Stimulated activated CD4-positive, alpha-beta T cell treated with anti-CD3 and anti-CD28 coated beads, Interleukin-1b, Interleukin-23, amount 100 ng/mL, for 24 hours (primary cell): ENCODE data around the gene CPLX1.
"Not testable (repeated sequence)": the region's sequence is repeated elsewhere in the genome, so short reads cannot be mapped to it uniquely, and the experiment has no call there.

Experiments used
- DNase-seq, 4 experiments: peaks; one replicate each; pipeline ENCODE4 v3.0.0-alpha.2; 2020; ENCODE audit warnings: low read depth in 4 of 4, low spot score in 1 of 4

The CPLX1 gene

DNA sequence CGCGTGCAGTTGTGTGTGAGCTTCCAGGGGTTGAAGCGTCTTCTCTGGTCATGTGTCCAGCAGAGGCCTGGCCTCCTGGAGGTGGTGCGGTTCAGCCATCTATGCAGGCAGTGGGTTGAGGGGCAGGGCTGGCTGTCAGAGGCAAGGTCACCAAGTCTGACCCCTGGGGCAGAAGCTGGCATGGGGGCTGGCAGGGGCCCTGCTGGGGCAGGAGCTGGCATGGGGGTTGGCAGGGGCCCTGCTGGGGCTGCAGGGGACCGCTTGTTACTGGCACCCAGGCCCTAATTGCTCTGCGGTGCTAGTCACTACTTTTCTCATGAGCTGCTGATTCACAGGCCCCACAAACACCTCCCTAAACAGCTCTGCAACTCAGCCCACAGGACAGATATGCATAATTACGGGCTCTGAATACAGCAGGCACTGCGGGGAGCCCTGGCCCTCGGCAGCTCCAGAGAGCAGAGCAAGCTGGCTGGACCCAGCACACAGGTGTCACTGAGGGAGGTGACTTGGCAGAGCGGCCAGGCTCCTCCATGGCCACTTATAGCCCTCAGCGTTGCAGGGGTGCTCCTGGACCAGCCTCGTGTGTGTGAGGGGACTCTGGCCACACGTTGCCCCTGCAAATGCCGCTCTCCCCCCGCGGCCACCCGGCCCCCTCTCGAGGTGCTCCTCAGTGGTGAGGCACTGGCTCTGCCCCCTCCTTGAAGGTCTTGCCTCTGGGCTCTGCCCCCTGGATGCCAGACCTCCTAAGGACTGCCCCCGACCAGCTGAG lies 32.7 kb downstream of the CPLX1 start:
- no peak for DNase-seq

DNA sequence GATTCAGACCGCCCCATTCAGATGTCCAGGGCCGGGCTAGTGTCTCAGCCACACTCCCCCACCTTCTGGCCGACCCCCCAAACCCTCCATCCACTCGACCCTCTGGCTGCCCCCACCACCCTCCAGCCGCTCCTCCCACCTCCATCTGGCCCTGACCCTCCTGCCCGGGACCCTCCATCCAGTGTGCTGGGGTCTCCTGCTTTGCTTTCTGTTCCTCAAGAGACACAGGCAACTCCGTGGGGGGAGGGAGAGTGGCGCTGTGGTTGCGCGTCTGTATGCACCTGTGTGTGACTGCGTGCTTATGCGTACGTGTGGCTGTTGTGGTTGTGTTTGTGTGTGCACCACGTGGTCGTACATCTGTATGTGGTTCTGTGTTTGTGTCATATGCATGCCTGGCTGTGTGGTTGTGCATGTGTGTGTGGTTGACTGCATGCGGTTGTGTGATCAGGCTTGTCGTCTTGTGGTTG lies 33.3 kb downstream of the CPLX1 start:
- no peak for DNase-seq

DNA sequence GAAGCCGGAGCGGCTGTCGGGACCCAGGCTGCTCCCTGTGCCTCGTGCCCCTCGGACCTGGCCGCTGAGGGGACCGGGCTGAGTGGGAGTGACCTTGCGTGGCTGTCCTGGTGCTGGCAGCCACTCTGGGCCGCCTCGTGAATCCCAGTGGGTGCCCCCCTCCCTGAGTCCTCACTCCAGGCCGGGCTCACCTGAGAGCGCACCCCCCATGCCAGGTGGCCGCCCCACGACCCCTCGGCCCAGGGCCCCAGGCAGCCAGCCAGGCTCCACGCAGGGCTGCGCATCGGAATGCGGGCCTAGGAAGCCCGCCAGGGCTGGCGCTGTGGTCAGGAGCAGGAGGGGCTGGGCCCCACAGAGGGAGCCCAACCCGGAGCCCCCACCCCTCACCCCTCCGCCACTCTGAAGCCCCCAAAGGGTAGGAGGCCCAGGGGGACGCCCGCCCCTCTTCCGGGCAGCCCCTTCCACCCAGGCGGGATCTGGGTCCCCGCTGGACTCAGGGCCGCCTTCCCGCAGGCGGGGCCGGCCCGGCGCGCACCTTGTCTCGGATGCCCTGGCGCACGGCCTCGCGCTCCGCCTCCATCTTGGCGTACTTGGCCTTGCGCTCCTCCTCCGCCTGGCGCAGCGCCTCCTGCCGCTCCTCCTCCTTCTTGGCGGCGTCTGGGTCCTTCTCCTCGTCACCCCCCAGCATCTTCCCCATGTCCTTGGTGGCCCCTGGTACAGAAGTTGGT lies 33.9 kb downstream of the CPLX1 start:
- peak in 3 of 4 experiments; percentile 33 to 43 (median 34) for DNase-seq

DNA sequence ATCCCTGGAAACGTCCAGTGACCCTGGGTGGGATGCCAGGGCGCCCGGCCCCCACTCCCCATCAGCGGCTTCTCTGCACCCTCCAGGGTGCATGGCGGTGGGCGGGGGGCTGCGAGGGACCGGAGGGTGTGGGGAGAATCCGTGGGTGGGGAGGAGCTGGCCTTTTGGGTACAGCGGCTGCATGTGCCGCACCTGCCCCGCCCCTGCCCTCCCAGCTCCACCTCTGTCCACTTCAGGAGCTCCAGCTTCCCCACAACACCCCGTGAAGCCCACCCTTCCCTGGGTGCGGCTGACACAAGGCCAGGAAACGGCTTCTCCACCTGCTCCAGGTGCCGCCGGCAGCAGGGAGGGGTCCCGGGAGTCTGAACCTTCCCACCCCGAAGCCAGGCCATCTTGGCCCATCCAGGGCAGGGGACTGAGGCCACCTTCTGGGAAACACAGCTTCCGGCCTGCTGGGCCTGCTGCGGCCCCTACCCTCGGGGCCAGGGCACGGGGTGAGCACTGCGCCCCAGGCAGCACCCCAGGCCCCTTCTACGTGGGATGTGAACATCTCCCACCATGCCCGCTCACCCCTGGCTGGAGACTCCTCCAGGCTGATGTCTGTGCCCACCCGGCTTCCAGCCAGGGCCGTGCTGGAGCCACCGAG lies 34.6 kb downstream of the CPLX1 start:
- no peak for DNase-seq

DNA sequence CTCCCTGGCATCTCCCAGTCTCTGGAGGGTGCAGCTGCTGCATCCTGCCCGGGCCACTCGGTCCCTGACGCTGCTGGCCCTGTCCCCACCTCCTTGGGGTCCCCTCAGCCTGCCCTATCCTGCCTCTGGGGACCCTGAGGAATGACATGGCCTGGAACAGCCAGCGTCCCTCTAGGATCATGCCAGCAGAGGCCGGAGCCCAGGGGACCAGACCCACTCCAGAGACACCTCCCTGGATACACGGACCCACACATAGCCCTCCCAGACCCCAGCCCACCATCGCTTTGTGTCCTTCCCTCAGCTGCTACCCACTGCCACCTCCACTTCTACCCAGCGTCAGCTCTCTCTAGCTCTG lies 35.5 kb downstream of the CPLX1 start:
- no peak for DNase-seq

DNA sequence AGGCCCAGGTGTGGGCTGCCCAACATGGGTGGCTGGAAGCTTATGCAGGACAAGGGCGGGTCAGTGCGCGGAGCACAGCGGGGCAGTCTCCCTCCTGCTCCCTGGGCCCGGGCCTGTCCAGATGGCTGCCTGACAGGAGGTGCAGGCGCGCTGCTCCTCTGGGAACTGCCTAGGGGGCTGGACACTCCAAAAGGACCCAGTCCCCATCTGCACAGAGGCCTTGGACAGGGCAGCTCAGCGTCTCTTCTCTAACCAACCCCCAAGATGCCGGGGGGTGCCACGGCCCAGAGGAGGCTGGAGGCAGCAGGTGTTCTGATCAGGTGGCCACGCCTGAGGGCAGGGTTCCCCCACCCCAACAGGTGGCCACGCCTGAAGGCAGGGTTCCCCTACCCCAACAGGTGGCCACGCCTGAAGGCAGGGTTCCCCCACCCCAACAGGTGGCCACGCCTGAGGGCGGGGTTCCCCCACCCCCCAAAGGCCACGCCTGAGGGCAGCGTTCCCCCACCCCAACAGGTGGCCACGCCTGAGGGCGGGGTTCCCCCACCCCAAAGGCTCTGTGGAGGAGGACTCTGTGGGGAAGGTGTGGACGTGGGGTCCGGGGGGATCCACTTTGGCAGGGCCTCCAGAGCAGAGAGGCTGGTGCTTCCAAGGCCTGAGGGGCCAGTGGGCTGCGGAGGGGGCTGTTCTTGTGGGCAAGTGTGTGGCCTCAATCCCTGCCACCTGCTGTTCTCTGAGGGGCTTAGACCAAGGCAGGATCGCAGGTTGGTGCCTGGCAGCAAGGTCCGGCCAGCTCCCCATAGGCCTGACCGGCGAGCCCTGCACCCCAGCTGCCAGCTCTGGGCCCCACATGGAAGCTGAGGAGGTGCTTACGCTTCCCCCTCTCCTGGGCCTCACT lies 36.1 kb downstream of the CPLX1 start:
- DNase-seq: no peak

DNA sequence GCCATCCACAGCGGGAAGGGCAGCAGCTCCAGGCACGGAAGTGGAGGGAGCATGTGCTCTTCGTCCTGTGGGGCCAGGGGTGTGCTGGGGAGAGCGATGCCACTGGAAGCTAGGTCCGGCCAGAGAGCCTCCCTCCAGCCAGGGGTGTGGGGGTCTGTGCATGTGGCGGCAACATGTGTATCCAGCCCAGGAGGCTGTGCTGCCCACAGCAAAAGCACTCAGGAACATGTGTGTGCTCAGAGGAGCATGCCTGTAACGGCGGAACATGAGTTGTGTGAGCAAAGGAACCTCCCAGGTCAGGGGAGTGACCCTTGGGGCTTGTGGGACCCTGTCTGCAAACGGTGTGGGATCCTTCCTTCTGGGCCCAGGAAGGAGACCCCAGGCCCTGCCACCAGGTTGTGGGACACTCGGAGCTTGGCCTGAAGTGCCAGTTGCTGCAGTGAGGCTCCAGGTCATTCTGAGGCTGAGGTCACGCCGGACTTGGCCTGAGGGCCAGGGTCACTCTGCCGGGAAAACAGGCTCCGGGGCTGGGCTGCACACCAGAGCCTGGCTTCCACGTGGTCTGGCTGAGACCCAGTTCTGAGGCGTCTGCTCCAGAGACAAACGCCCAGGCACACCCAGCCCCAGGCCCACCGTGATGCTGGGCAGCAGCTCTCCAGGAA lies 37.2 kb downstream of the CPLX1 start:
- no peak for DNase-seq

DNA sequence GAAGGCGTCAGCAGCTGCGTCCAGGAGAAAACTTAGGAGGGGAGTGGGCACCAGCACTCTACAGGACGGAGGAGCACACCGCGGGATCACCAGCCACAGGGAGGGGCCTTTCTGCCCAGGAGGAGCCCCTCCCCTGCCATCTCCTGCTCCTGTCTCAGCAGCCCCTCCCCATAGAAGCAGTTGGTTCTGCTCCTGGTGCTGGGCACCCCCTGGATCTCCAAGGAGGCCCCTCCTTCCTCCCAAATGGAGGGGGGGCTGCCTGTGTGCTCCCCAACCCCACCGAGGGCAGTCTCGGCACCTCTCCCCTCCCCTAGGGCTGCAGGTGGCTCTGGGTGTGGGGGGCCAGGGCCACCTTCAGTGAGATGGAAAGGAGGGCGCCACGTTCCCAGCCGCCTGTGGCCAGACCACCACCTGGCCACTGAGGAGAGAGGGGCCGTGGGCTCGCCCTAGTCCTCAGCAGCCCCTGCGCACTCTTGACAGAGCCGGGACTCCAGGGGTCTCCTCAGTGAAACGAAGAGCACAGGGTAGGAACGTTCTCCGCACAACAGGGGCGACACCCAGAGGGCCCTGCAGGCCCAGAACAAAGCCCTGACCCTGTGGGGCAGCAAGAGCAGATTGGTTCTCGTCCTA lies 37.8 kb downstream of the CPLX1 start:
- no peak for DNase-seq

DNA sequence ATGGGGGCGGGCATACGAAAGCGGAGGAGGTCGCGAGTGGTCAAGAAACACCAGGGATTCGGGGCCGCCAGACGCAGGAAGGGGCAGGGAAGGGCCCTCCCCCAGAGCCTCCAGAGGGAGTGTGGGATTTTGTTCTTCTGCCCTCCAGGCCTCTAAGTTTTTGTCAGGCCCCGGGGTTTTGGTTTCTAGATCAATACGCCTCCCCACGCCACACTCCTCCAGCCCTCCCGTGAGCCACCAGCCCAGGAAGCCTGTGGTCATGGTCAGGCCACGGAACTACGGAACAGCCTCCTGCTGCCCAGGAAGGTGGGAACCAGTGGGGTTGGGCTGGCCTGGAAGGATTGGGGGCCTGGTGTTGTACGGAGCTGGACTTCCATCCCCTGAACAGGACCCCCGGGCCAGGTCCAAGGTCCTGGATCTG lies 38.4 kb downstream of the CPLX1 start:
- DNase-seq: no peak

DNA sequence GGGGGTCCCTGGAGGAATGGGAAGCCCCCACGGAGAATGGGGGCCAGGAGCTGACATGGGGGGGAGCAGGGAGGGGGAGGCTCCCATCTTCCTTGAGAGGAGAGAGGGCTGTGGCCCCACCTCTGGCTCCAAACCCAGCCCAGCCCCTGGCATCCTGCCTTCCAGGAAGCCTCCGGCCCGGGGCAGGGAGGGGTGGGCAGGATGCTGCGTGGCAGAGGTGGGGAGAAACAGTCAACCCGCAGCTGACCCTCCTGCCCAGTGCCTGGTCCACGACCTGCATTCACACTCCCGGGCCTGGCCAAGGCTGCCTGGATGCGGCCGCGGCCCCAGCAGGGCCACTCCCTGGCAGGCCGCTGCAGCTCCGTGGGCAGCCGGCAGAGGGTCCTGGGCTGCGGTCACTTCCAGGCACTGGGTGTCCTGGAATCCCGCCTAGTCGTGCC lies 39.0 kb downstream of the CPLX1 start:
- no peak for DNase-seq

DNA sequence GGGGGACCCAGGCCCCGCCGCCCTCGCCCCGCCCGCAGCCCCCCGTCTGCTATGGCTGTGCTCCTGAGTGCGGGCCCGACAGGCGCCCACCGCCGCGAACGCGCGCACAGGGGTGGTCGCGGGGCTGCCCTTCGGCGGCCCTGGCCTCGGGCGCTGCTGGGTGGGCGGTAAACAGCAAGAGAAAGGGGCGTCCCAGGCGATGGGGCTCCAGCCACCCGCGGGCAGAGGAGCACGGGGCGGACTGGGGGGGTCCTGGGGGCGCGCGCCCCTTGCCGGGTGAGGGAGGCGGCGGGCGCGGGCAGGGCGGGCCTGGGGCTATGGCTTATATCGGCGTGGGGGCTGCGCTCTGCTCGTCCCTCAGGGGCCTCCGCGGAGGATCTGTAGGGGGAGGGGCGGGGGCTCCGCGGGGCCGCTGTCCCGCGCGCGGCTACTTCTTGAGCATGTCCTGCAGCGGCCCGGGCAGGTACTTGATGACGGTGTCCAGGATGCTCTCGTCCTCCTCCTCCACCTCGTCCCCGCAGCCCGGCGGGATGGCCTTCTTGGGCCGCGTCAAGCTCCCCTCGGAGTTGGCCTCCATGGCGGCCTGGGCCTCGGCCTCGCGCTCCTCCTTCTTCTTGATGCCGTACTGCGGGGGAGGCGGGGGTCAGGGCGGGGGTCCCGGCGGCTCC lies 39.7 kb downstream of the CPLX1 start:
- DNase-seq: no peak

DNA sequence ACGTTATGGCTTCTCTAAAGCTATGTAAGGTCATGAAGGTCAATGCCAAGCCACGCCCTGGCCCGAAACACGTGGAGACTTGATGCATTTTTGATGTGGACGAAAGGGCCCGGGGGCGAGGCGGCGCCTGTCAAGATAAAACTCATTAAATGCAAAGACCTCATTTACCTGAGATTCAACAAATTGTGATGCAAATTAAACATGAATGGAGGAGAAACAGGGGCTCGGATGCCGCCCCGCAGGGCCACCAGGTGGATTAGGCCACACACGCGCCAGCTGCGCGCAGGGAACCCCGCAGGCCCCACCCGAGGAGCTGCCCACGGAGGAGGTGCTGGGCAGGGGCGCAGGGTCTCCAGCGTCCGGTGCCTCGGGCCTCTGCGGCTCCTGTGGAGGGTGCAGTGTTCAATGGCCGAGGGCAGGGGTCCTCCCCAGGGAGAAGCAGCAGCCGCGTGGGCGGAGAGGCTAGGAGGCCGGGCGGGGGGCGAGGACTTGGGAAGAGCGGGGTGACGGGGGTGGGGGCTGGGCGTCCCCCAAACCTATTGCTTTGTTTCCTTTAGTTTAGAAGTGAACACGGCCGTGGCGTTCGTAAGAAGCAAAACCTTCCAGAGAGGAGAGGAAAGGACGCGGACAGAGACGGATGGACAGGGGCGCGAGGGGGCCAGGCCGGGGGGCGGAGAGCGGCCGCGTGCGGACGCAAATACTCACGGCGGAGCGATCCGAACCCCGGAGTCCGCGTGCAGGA lies 40.4 kb downstream of the CPLX1 start:
- DNase-seq: no peak

DNA sequence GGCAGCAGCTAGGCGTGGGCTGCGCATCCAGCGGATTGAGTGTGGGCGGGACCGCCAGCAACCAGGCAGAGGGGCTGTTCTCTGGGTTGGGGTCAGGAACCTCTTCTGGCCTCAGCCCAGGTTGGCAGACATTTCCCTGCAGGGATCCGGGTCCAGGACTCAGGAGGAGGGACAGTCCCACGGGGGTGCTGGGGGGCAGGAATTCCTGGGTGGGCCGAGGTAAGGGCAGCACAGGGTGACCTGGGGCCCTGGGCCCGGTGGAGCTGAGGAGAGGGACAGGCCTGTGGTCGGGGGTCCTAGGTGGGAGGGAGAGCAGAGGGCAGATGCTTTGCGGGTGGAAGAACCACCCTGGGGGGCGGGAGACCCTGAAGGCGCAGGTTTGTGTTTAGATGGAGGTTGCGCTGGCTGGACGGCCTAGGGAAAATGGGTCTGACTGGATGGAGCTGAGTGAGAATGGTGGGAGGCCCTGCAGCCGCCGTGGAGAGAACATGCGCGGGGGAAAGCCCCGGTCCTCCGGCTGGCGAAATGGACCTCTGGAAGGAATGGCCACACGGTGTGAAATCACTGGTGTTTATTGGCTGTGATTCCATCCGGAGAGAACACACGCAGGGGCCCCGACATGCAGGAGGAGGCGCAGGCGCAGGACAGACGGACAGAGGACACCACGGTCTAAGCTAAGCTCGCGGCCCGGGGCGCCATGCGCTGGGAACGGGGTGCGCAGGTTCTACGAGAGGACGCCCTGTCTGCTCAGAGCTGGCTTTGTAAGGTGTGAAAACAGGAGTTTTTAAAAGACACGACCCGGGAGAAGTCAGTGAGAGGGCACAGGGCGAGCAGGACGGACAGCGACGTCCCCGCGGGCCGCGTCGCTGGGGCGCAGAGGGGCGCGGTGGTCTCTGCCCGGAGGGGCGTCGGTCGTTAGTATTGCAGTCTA lies 41.3 kb downstream of the CPLX1 start:
- DNase-seq: no peak

DNA sequence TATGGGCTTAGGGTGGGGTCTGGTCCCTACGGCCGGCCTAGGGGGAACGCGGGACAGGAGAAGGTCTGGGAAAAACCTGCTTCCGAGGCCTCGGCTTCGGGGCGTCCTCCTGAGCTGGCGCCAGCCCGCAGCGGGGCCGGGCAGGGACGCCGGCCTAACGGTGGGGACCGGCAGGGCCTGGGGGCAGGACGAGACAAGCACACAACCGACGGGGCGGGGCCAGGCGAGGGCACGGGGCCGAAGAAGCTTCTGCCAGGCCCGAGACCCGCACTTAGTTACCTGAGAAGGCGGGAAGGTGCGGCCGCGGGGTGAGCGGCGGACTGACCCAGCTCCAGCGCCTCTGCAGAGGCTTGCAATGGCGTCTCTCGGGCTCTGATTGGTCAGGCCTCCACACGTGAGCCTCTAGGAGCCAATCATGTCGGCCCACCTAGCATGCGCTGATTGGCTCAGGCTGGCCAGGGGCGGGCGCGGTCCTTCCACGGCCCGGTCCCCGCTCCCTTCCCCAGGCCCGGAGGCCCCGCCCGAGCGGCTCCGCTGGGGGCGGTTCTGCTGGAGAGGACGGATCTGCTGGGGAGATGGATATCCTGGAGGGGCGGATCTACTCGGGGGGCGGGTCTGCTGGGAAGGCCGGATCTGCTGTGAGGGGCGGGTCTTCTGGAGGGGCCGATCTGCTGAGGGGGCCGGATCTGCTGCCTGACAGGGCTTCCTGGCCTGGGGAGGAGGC lies 44.3 kb downstream of the CPLX1 start:
- peak; percentile 86 to 98 (median 94) for DNase-seq

DNA sequence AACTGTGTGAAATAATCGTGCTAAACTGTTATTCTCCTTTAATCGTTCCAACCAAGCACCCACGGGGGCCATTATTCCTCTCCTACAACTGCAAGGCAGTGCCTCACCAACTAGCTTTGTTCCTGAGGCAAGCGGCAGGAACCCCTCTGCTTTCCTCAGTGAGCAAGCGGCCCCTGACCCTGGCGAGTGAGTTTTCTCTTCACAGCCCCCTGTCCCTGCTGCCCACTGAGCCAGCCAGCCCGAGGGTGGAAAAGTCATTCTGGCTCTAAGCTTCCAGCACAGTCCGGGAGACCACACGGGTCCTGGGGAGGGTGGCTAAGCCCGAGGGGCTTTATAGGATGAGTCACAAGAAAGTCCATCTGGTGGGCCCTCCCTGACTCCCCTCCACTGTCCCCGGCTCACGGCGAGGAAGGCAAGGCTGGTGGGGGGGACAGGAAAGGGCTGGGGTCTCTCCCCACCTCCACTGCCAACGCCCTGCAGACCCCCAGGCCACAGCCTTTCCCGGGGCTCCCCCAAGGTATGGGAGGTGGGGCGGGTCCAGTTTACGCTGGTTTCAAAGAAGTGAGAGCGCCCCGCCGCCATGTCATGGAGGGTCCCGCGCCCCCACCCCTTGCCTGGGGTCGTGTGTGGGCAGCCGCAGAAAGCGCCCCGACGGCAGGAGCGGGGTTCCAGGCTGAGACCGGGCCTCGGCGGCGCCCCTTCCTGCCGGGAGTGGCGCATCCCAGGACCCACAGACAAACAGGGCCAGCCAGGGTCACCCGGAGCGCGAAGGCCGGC lies 45.0 kb downstream of the CPLX1 start:
- DNase-seq: no peak

DNA sequence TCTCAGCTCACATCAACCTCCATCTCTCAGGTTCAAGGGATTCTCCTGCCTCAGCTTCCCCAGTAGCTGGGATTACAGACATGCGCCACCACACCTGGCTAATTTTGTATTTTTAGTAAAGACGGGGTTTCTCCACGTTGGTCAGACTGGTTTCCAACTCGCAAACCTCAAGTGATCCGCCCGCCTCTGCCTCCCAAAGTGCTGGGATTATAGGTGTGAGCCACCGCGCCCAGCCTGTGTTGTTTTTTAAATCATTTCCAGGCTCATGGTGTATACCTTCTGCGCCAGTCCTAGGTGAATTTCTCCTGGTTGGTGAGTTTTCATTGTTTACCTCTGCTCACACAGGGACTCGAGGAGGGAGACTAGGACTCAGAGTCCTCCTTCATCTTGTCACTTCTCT lies 45.7 kb downstream of the CPLX1 start:
- not testable (repeated sequence) for DNase-seq
